CD4-positive, alpha-beta T cell treated with Interleukin-4 for 4 hours (primary cell): ENCODE measurements around the gene DRD1.
"Not testable (repeated sequence)": the region's sequence is repeated elsewhere in the genome, so short reads cannot be mapped to it uniquely, and the experiment has no call there.

Source experiments
- DNase-seq: peaks from one replicate; pipeline ENCODE4 v3.0.0-alpha.2; 2020

The DRD1 gene

GRCh38 chr5:175467983-175468690, 24.2 kb upstream of the DRD1 start:
- DNase-seq = no peak

GRCh38 chr5:175466700-175467318, 22.8 kb upstream of the DRD1 start:
- DNase-seq = no peak

GRCh38 chr5:175465282-175465681, 21.3 kb upstream of the DRD1 start:
- no peak for DNase-seq

- no peak for DNase-seq
Observed at GRCh38 chr5:175464942-175465233, 20.9 kb upstream of the DRD1 start.

- peak; percentile 68 for DNase-seq
Observed at GRCh38 chr5:175464074-175464941, 20.3 kb upstream of the DRD1 start.

- DNase-seq = no peak
Observed at GRCh38 chr5:175463641-175464040, 19.7 kb upstream of the DRD1 start.

GRCh38 chr5:175461370-175461769, 17.4 kb upstream of the DRD1 start:
- no peak for DNase-seq

GRCh38 chr5:175460552-175460951, 16.6 kb upstream of the DRD1 start:
- no peak for DNase-seq

GRCh38 chr5:175460126-175460525, 16.1 kb upstream of the DRD1 start:
- no peak for DNase-seq

GRCh38 chr5:175457466-175457865, 13.5 kb upstream of the DRD1 start:
- DNase-seq = no peak

GRCh38 chr5:175456105-175456742, 12.2 kb upstream of the DRD1 start:
- no peak for DNase-seq

GRCh38 chr5:175454338-175454737, 10.4 kb upstream of the DRD1 start:
- DNase-seq = not testable (repeated sequence)

GRCh38 chr5:175452166-175452565, 8.2 kb upstream of the DRD1 start:
- DNase-seq = no peak

- no peak for DNase-seq
Observed at GRCh38 chr5:175448276-175448675, 4.3 kb upstream of the DRD1 start.

GRCh38 chr5:175447571-175447970, 3.6 kb upstream of the DRD1 start:
- no peak for DNase-seq

- not testable (repeated sequence) for DNase-seq
Observed at GRCh38 chr5:175446378-175446777, 2.4 kb upstream of the DRD1 start.

GRCh38 chr5:175444905-175445456, 999 bp upstream of the DRD1 start:
- DNase-seq = no peak

GRCh38 chr5:175443514-175444059, 395 bp downstream of the DRD1 start:
- DNase-seq = no peak

- no peak for DNase-seq
Observed at GRCh38 chr5:175438234-175438857, 5.6 kb downstream of the DRD1 start.

GRCh38 chr5:175436359-175436758, 7.6 kb downstream of the DRD1 start:
- no peak for DNase-seq

- no peak for DNase-seq
Observed at GRCh38 chr5:175434800-175435199, 9.2 kb downstream of the DRD1 start.

- DNase-seq = no peak
Observed at GRCh38 chr5:175427762-175428161, 16.2 kb downstream of the DRD1 start.
